Sigmoid colon (tissue), 4 donors: ENCODE data around the gene SERPINA6.

ENCODE experiments used
- CTCF ChIP-seq, 4 experiments: fragments of 450-650 bp in 3 of 4; fragments of 200-600 bp in 1 of 4; IDR thresholded peaks; one replicate each; pipeline ENCODE4 v1.5.1; 2016 to 2019; ENCODE audit warnings: antibody characterized with exemption in 4 of 4, mild to moderate bottlenecking in 3 of 4, moderate library complexity in 2 of 4
- POLR2A ChIP-seq, 2 donors: fragments of 450-650 bp; IDR thresholded peaks; one replicate each; pipeline ENCODE4 v1.6.1; 2016; ENCODE audit warnings: antibody characterized with exemption in 2 of 2, mild to moderate bottlenecking in 2 of 2, moderate library complexity in 2 of 2
- POLR2AphosphoS5 ChIP-seq, 4 donors: sonication (generic); formaldehyde crosslinking; IDR thresholded peaks; one replicate each; pipeline ENCODE4 v1.6.1; 2017; ENCODE audit warnings: antibody characterized with exemption in 4 of 4

DNA sequence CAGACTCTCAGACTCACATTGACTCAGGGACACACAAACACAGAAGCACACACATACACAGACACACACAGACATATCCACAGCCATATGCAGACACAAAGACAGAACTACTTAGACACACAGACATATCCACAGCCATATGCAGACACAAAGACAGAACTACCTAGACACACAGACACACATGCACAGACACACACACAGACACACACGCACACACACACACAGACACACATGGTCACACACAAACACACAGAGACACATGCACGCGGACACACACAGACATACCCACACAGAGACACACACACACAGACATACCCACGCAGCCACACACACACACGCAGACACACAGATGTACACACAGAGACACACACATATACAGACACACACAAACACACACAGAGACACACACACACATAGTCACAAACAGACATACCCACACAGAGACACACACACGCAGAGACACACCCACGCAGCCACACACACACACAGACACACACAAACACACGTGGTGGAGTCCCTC, 39.5 kb upstream of the SERPINA6 start:
- TF ChIP-seq POLR2A (IDR thresholded peaks at IDR 0.05) (no peak), CTCF (IDR thresholded peaks at IDR 0.05) (no peak), POLR2AphosphoS5 (IDR thresholded peaks at IDR 0.05) (no peak)
